ENCODE results near the gene PKD2. TPM values are rescaled to one million over a fixed set of nuclear protein-coding genes. Genes with fewer than 3 reads are reported as not detected.

The PKD2 gene
- total RNA-seq, 1 donor = 106 TPM

- Histone ChIP-seq H3K27me3 (ENCODE audit: insufficient read depth, low read length) (no peaks in the 10 kb centered on the region), H3K27ac (ENCODE audit: low read depth, low read length) (no peak overlapping the region), H3K4me1 (ENCODE audit: insufficient read depth, low read length) (peaks cover 4% of the 10 kb centered on the region), H3K4me2 (ENCODE audit: insufficient read depth, low read length) (no peak overlapping the region), H3K4me3 (ENCODE audit: insufficient read depth, low read length) (no peak overlapping the region), H3K79me2 (ENCODE audit: insufficient read depth, low read length) (no peaks in the 10 kb centered on the region), H2AFZ (ENCODE audit: low read length) (no peak overlapping the region), H4K20me1 (ENCODE audit: insufficient read depth, low read length) (no peaks in the 10 kb centered on the region), H3K9me3 (ENCODE audit: low read depth, low read length) (no peaks in the 10 kb centered on the region), H3K36me3 (ENCODE audit: insufficient read depth, low read length) (peaks cover 81% of the 10 kb centered on the region)
- TF ChIP-seq CTCF (IDR thresholded peaks at IDR 0.05; ENCODE audit: extremely low read depth, low read depth, low read length) = no peak
- no peak for DNase-seq (ENCODE audit: insufficient read length, low spot score, missing footprints)
These were observed 34.2 kb downstream of the PKD2 start for GRCh38 chr4:88041626-88042025.

- Histone ChIP-seq H3K4me1 (ENCODE audit: insufficient read depth, low read length) (no peaks in the 10 kb centered on the region), H2AFZ (ENCODE audit: low read length) (no peak overlapping the region), H3K4me3 (ENCODE audit: insufficient read depth, low read length) (no peak overlapping the region), H3K79me2 (ENCODE audit: insufficient read depth, low read length) (no peaks in the 10 kb centered on the region), H3K9me3 (ENCODE audit: low read depth, low read length) (no peaks in the 10 kb centered on the region), H3K36me3 (ENCODE audit: insufficient read depth, low read length) (peaks cover 74% of the 10 kb centered on the region), H3K27ac (ENCODE audit: low read depth, low read length) (no peak overlapping the region), H3K27me3 (ENCODE audit: insufficient read depth, low read length) (no peaks in the 10 kb centered on the region), H4K20me1 (ENCODE audit: insufficient read depth, low read length) (no peaks in the 10 kb centered on the region), H3K4me2 (ENCODE audit: insufficient read depth, low read length) (no peak overlapping the region)
- TF ChIP-seq CTCF (IDR thresholded peaks at IDR 0.05; ENCODE audit: extremely low read depth, low read depth, low read length) = no peak
- DNase-seq (ENCODE audit: insufficient read length, low spot score, missing footprints) = no peak
These were observed 35.6 kb downstream of the PKD2 start for GRCh38 chr4:88043001-88043400.

DNA sequence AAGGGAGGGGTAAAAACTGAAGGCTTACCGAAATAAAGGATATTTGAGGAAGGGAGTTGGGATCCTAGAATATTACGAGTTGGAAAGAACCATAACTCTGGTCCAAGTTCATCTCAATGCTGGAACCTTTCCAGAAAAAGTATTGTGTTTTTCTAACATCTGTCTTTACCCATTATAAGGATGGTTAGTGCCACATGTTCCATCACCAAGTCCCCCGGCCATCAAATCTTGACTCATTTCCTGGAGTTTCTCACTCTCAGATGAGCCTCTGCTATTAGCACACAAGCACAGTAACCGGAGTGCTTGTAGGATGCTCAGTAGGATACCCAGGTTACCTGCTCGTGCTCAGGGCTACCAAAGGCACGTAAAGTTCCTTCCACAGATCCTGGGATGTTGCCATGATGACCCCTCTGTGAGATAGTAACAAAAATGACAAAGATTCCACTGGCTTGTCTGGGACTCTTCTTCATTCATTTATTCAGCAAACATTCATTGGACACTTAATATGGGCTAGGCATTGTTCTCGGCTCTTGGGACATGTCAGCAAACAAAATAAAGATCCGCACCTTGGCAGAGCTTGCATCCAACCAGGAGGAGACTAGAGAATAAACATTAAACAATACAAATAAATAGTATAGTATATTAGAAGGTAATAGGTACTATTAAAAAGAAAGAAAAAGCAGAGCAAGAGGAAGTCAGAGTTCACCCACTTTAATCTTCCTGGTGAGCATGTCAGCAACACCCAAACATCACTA, 36.3 kb downstream of the PKD2 start:
- Histone ChIP-seq H2AFZ (ENCODE audit: low read length) (no peak overlapping the region), H4K20me1 (ENCODE audit: insufficient read depth, low read length) (no peaks in the 10 kb centered on the region), H3K4me1 (ENCODE audit: insufficient read depth, low read length) (no peaks in the 10 kb centered on the region), H3K4me3 (ENCODE audit: insufficient read depth, low read length) (no peak overlapping the region), H3K9me3 (ENCODE audit: low read depth, low read length) (no peaks in the 10 kb centered on the region), H3K27ac (ENCODE audit: low read depth, low read length) (no peak overlapping the region), H3K36me3 (ENCODE audit: insufficient read depth, low read length) (peaks cover 72% of the 10 kb centered on the region), H3K4me2 (ENCODE audit: insufficient read depth, low read length) (no peak overlapping the region), H3K27me3 (ENCODE audit: insufficient read depth, low read length) (no peaks in the 10 kb centered on the region), H3K79me2 (ENCODE audit: insufficient read depth, low read length) (no peaks in the 10 kb centered on the region)
- DNase-seq (ENCODE audit: insufficient read length, low spot score, missing footprints) = no peak
- TF ChIP-seq CTCF (IDR thresholded peaks at IDR 0.05; ENCODE audit: extremely low read depth, low read depth, low read length) = no peak

- no peak for DNase-seq (ENCODE audit: insufficient read length, low spot score, missing footprints)
- no peak overlapping the region for H3K27ac ChIP-seq (ENCODE audit: low read depth, low read length)
- H3K27me3 ChIP-seq (ENCODE audit: insufficient read depth, low read length) = no peaks in the 10 kb centered on the region
- no peak overlapping the region for H2AFZ ChIP-seq (ENCODE audit: low read length)
- H3K36me3 ChIP-seq (ENCODE audit: insufficient read depth, low read length) = peaks cover 67% of the 10 kb centered on the region
- no peaks in the 10 kb centered on the region for H4K20me1 ChIP-seq (ENCODE audit: insufficient read depth, low read length)
- no peak overlapping the region for H3K4me3 ChIP-seq (ENCODE audit: insufficient read depth, low read length)
- H3K79me2 ChIP-seq (ENCODE audit: insufficient read depth, low read length) = no peaks in the 10 kb centered on the region
- H3K4me1 ChIP-seq (ENCODE audit: insufficient read depth, low read length) = no peaks in the 10 kb centered on the region
- TF ChIP-seq CTCF (IDR thresholded peaks at IDR 0.05; ENCODE audit: extremely low read depth, low read depth, low read length) = no peak
- H3K4me2 ChIP-seq (ENCODE audit: insufficient read depth, low read length) = no peak overlapping the region
- no peaks in the 10 kb centered on the region for H3K9me3 ChIP-seq (ENCODE audit: low read depth, low read length)
These were observed 37.6 kb downstream of the PKD2 start for GRCh38 chr4:88045021-88045420.

Measured in osteoblast (primary cell).